Measurements from ENCODE around the gene PCP2. TPM values are rescaled to one million over a fixed set of nuclear protein-coding genes. Genes with fewer than 3 reads are reported as not detected.
A peak's percentile ranks its signal among the peaks of the same experiment; 100 is the strongest.

Gene PCP2
- total and polyA plus RNA-seq, 2 of the 13 experiments (the other 11 are each of a cell fraction or from before 2014, with no cell fraction given), result 0.62 TPM; not detected in 1

- peak; percentile 62; the same call in 1 of the 2 replicates for TF ChIP-seq ZNF607 (CRISPR knock-in tag; IDR thresholded peaks at IDR 0.05; ENCODE audit: borderline replicate concordance)
- peak; percentile 65 for TF ChIP-seq MYC (CRISPR knock-in tag; IDR thresholded peaks at IDR 0.05; ENCODE audit: borderline replicate concordance)
- TF ChIP-seq ZNF766 (CRISPR knock-in tag; IDR thresholded peaks at IDR 0.05; ENCODE audit: borderline replicate concordance), result peak; percentile 83; the same call in 1 of the 2 replicates
- no peak for TF ChIP-seq ZNF512B (CRISPR knock-in tag; IDR thresholded peaks at IDR 0.05; ENCODE audit: borderline replicate concordance)
- no peak for TF ChIP-seq ZNF512 (CRISPR knock-in tag; IDR thresholded peaks at IDR 0.05)
- no peak for TF ChIP-seq ZNF615 (CRISPR knock-in tag; IDR thresholded peaks at IDR 0.05; ENCODE audit: borderline replicate concordance)
- no peak for TF ChIP-seq STAG1 (CRISPR knock-in tag; IDR thresholded peaks at IDR 0.05)
- 0 out of 2 replicates have a peak, but pooled peaks have one; percentile 84 for TF ChIP-seq ZNF616 (CRISPR knock-in tag; IDR thresholded peaks at IDR 0.05; ENCODE audit: low read depth)
- TF ChIP-seq, protein P1, sequence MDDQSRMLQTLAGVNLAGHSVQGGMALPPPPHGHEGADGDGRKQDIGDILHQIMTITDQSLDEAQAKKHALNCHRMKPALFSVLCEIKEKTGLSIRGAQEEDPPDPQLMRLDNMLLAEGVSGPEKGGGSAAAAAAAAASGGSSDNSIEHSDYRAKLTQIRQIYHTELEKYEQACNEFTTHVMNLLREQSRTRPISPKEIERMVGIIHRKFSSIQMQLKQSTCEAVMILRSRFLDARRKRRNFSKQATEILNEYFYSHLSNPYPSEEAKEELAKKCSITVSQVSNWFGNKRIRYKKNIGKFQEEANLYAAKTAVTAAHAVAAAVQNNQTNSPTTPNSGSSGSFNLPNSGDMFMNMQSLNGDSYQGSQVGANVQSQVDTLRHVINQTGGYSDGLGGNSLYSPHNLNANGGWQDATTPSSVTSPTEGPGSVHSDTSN (CRISPR knock-in tag; IDR thresholded peaks at IDR 0.05; ENCODE audit: borderline replicate concordance), result no peak
- no peak for TF ChIP-seq HNRNPK (IDR thresholded peaks at IDR 0.05; ENCODE audit: low read depth, low read length, poor library complexity, severe bottlenecking)
- no peak for TF ChIP-seq ZSCAN20 (CRISPR knock-in tag; IDR thresholded peaks at IDR 0.05; ENCODE audit: borderline replicate concordance)
- peak; percentile 75 for TF ChIP-seq GABPB1 (CRISPR knock-in tag; IDR thresholded peaks at IDR 0.05)
- TF ChIP-seq HDAC1 (CRISPR knock-in tag; IDR thresholded peaks at IDR 0.05), result peak; percentile 79
- TF ChIP-seq, protein P2, sequence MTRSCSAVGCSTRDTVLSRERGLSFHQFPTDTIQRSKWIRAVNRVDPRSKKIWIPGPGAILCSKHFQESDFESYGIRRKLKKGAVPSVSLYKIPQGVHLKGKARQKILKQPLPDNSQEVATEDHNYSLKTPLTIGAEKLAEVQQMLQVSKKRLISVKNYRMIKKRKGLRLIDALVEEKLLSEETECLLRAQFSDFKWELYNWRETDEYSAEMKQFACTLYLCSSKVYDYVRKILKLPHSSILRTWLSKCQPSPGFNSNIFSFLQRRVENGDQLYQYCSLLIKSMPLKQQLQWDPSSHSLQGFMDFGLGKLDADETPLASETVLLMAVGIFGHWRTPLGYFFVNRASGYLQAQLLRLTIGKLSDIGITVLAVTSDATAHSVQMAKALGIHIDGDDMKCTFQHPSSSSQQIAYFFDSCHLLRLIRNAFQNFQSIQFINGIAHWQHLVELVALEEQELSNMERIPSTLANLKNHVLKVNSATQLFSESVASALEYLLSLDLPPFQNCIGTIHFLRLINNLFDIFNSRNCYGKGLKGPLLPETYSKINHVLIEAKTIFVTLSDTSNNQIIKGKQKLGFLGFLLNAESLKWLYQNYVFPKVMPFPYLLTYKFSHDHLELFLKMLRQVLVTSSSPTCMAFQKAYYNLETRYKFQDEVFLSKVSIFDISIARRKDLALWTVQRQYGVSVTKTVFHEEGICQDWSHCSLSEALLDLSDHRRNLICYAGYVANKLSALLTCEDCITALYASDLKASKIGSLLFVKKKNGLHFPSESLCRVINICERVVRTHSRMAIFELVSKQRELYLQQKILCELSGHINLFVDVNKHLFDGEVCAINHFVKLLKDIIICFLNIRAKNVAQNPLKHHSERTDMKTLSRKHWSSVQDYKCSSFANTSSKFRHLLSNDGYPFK (CRISPR knock-in tag; IDR thresholded peaks at IDR 0.05; ENCODE audit: borderline replicate concordance), result no peak
- TF ChIP-seq SCMH1 (CRISPR knock-in tag; IDR thresholded peaks at IDR 0.05; ENCODE audit: borderline replicate concordance), result no peak
- no peak for TF ChIP-seq SP140L (CRISPR knock-in tag; IDR thresholded peaks at IDR 0.05; ENCODE audit: borderline replicate concordance)
- TF ChIP-seq ZNF703 (CRISPR knock-in tag; IDR thresholded peaks at IDR 0.05; ENCODE audit: borderline replicate concordance), result no peak
Observed at GRCh38 chr19:7636691-7637373, 3.3 kb upstream of the PCP2 start, which contains the start of gene STXBP2 (continued).
